Kidney (tissue), 14 donors: ENCODE results near the gene KCNQ1. TPM values are rescaled to one million over a fixed set of nuclear protein-coding genes. Genes with fewer than 3 reads are reported as not detected.

ENCODE experiments used
- DNase-seq, 5 donors: peaks; one replicate each; pipeline ENCODE4 v3.0.0-alpha.2; 2013 to 2020
- FAIRE-seq: peaks from 2 replicates; lab custom pipeline; 2012; peaks lifted over from hg19 to GRCh38; lab: Jason Lieb, UNC
- H3K27ac ChIP-seq, 2 donors: one replicate each; pipeline ENCODE4 v1.7.0; 2013; ENCODE audit warnings: low read depth in 2 of 2, low read length in 2 of 2, inconsistent platforms in 1 of 2
- H3K27me3 ChIP-seq: one replicate; pipeline ENCODE4 v1.7.1; 2013; ENCODE audit warnings: low read length, inconsistent platforms; ENCODE audit not compliant: control insufficient read depth, insufficient read depth
- H3K36me3 ChIP-seq, 3 donors: one replicate each; pipeline versions ENCODE4 v1.7.0 to v1.7.1; 2013; ENCODE audit warnings: low read length in 3 of 3, control low read depth in 1 of 3, inconsistent platforms in 1 of 3; ENCODE audit not compliant: insufficient read depth in 3 of 3, control insufficient read depth in 2 of 3
- H3K4me1 ChIP-seq, 3 donors: one replicate each; pipeline versions ENCODE4 v1.7.0 to v1.7.1; 2013; ENCODE audit warnings: low read length in 3 of 3, inconsistent platforms in 1 of 3, low read depth in 1 of 3; ENCODE audit not compliant: control insufficient read depth in 2 of 3, insufficient read depth in 2 of 3
- H3K4me3 ChIP-seq, 3 donors: one replicate each; pipeline versions ENCODE4 v1.7.0 to v1.8.1; 2013; ENCODE audit warnings: low read length in 3 of 3, control low read depth in 1 of 3, inconsistent platforms in 1 of 3
- H3K9ac ChIP-seq, 3 donors: one replicate each; pipeline versions ENCODE4 v1.7.0 to v1.7.1; 2013; ENCODE audit warnings: low read length in 3 of 3, control low read depth in 1 of 3, inconsistent platforms in 1 of 3
- H3K9me3 ChIP-seq, 3 donors: one replicate each; pipeline versions ENCODE4 v1.7.0 to v1.7.1; 2013; ENCODE audit warnings: low read length in 3 of 3, control low read depth in 1 of 3, inconsistent platforms in 1 of 3; ENCODE audit not compliant: control insufficient read depth in 2 of 3, insufficient read depth in 1 of 3
- intact Hi-C: fragments of 100-400 bp; cut with DNase I; formaldehyde crosslinking; loops from one replicate; pipeline ENCODE4 v1.11.1; 2022
- polyA plus RNA-seq: library from polyadenylated mRNA; stranded (reverse); fragments of 350-450 nt; fragmentation: Illumina TruSeq; extraction: RNeasy Lipid Tissue Mini Kit (QIAGEN cat#74804); gene quantifications from one replicate; pipeline ENCODE4 v1.2.3, GENCODE V29; 2014; ENCODE audit warnings: low read depth, low replicate concordance; ENCODE audit not compliant: insufficient read depth
- total RNA-seq: library from RNA; stranded (reverse); fragmentation: NEBNext Ultra II Directional; extraction: Animal tissue kit (Norgen Biotek cat#: 25700); gene quantifications from one replicate; pipeline ENCODE4 v1.2.1, GENCODE V29; 2021
- TF ChIP-seq, protein P1 (sequence below): IDR thresholded peaks from 3 replicates; pipeline ENCODE4 v1.5.1; 2012; ENCODE audit warnings: mild to moderate bottlenecking, moderate library complexity, borderline replicate concordance; ENCODE audit not compliant: insufficient read depth; ENCODE audit errors: extremely low read depth
- donor health status: control.
- donor health status: control.
- donor health status: control.
- donor health status: control.
- donor health status: control.
- donor health status: DM: yes; HTN: yes; CAD: no.
- donor health status: Normal renal cell carcinoma (clear cell type).

The KCNQ1 gene
- total and polyA plus RNA-seq, 2 donors from 2014 or later, result 45.5 to 49.4 TPM

DNA sequence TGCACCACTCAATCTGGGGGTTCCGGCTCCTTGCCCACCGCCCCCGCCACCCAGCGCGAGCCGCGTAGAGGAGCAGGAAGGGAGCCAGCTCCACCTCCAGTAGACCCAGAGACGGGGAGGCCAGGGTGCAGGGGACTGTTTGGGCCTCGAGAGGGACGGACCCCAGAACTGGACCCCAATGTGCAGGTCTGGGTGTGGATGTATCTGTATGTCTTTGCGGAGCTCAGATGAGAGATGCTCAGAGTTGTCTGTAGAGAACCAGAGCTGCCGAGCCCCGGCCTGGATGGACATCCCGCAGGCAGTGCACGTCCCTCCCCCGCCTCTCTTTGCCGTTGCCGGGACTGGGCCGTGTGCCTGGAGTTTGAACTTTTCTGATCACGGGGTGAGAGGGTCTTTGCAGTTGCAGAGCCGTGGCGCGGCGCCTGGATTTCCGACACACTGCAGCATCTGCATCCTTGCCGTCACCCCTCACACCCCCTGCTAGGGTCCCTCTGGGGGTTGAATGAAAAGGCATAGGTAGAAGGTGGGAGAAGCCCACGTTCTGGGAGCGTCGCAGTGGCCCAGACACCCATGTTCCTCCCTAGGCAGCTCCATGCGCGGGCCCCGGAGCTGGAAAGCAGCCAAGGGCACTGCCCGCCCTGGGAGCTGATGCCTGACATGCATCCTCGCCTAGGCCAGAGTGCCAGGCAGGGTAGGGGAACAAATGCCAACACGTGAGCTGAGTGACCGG is 105.2 kb downstream of the KCNQ1 start:
- intact Hi-C loops, result no loop called here
- DNase-seq (peak in 4 of 5 donors; percentile 56 to 88 (median 67)), FAIRE-seq (no peak)
- Histone ChIP-seq H3K9me3 (no peaks in the 10 kb centered on the region), H3K4me3 (no peak overlapping the region), H3K27ac (no peak overlapping the region), H3K4me1 (peaks cover 0 to 6% (median 0%) of the 10 kb centered on the region in 3 donors), H3K9ac (no peak overlapping the region), H3K27me3 (no peaks in the 10 kb centered on the region), H3K36me3 (no peaks in the 10 kb centered on the region)
- TF ChIP-seq, protein P1, sequence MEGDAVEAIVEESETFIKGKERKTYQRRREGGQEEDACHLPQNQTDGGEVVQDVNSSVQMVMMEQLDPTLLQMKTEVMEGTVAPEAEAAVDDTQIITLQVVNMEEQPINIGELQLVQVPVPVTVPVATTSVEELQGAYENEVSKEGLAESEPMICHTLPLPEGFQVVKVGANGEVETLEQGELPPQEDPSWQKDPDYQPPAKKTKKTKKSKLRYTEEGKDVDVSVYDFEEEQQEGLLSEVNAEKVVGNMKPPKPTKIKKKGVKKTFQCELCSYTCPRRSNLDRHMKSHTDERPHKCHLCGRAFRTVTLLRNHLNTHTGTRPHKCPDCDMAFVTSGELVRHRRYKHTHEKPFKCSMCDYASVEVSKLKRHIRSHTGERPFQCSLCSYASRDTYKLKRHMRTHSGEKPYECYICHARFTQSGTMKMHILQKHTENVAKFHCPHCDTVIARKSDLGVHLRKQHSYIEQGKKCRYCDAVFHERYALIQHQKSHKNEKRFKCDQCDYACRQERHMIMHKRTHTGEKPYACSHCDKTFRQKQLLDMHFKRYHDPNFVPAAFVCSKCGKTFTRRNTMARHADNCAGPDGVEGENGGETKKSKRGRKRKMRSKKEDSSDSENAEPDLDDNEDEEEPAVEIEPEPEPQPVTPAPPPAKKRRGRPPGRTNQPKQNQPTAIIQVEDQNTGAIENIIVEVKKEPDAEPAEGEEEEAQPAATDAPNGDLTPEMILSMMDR, result no peak

DNA sequence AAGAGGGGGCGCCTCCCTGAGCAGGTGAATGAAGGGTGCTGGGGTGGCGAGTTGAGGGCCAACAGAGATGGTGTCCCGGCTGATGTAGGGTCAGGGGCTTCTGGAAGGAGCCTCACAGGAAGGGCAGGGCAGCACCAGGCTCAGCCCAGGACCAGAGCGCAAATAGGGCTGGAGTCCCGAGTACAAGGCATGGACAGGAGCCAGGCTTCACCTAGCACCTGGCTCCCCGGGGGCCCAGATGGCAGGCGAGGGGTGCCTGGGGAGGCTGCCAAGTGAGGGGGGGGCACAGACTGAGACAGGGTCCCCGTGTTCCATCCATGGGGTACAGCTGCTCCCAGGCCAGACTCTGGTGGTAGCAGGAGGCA is 105.8 kb downstream of the KCNQ1 start:
- Histone ChIP-seq H3K9me3 (no peaks in the 10 kb centered on the region), H3K9ac (no peak overlapping the region), H3K27me3 (no peaks in the 10 kb centered on the region), H3K27ac (no peak overlapping the region), H3K4me1 (peaks cover 0 to 6% (median 0%) of the 10 kb centered on the region in 3 donors), H3K4me3 (no peak overlapping the region), H3K36me3 (no peaks in the 10 kb centered on the region)
- intact Hi-C loops, result no loop called here
- FAIRE-seq, result no peak
- DNase-seq, result peak in 1 of 5 donors; percentile 39
- TF ChIP-seq, protein P1, result no peak

DNA sequence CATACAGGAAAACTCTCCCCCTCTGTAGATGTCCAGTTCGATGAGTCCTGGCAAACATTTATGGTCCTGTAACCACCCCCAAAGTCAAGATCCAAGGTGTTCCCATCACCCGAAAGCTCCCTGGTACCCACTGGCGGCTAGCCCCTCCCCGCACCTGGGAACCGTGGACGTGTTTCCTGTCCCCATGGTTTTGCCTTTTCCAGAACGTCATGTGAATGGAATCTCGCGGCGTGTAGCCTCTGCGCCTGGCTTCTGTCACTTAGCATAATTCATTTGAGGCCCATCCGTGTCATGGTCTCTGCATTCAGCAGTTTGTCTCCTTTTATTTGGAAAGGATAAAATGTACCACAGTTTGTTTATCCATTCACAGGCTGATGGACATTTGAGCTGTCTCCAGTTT is 106.3 kb downstream of the KCNQ1 start:
- Histone ChIP-seq H3K27me3 (no peaks in the 10 kb centered on the region), H3K9ac (no peak overlapping the region), H3K9me3 (no peaks in the 10 kb centered on the region), H3K4me1 (peaks cover 0 to 6% (median 0%) of the 10 kb centered on the region in 3 donors), H3K36me3 (no peaks in the 10 kb centered on the region), H3K4me3 (no peak overlapping the region), H3K27ac (no peak overlapping the region)
- TF ChIP-seq, protein P1, result no peak
- FAIRE-seq (no peak), DNase-seq (peak in 2 of 5 donors; percentile 48 to 56)
- intact Hi-C loops, result no loop called here
